Stomach (tissue), 9 donors: ENCODE results near the gene FSTL4. TPM values are rescaled to one million over a fixed set of nuclear protein-coding genes. Genes with fewer than 3 reads are reported as not detected.

Experiments
- DNase-seq, 2 donors: peaks; one replicate each; pipeline versions ENCODE4 v3.0.0 to v3.0.0-alpha.2; 2013 to 2019
- H3K27ac ChIP-seq, 5 donors: fragments of 200-600 bp in 4 of 5; sonication (generic) in 4 of 5; one replicate each; pipeline ENCODE4 v1.5.1; 2013 to 2019; ENCODE audit warnings: mild to moderate bottlenecking in 1 of 5, moderate library complexity in 1 of 5
- H3K27me3 ChIP-seq, 3 donors: fragments of 200-600 bp; sonication (generic); one replicate each; pipeline ENCODE4 v1.5.1; 2017 to 2019; ENCODE audit warnings: mixed run types in 1 of 3
- H3K36me3 ChIP-seq, 4 donors: fragments of 200-600 bp; sonication (generic); 1 replicate in 3 of 4; 2 replicates in 1 of 4; pipeline ENCODE4 v1.5.1; 2016 to 2019
- H3K4me1 ChIP-seq, 4 donors: fragments of 200-600 bp; sonication (generic); one replicate each; pipeline ENCODE4 v1.5.1; 2016 to 2019
- H3K4me3 ChIP-seq, 4 donors: fragments of 200-600 bp; sonication (generic) in 3 of 4; one replicate each; pipeline ENCODE4 v1.5.1; 2016 to 2019; ENCODE audit warnings: mild to moderate bottlenecking in 1 of 4
- H3K9me3 ChIP-seq, 4 donors: fragments of 200-600 bp; sonication (generic); one replicate each; pipeline ENCODE4 v1.5.1; 2016 to 2019
- EP300 ChIP-seq: sonication (generic); formaldehyde crosslinking; IDR thresholded peaks from one replicate; pipeline ENCODE4 v1.6.1; 2017; ENCODE audit warnings: antibody characterized with exemption
- POLR2A ChIP-seq, 4 donors: fragments of 450-650 bp; IDR thresholded peaks; one replicate each; pipeline ENCODE4 v1.6.1; 2016; ENCODE audit warnings: antibody characterized with exemption in 4 of 4, control low read depth in 2 of 4, mild to moderate bottlenecking in 1 of 4, moderate library complexity in 1 of 4
- POLR2AphosphoS5 ChIP-seq, 3 donors: sonication (generic); formaldehyde crosslinking; IDR thresholded peaks; one replicate each; pipeline ENCODE4 v1.6.1; 2016; ENCODE audit warnings: antibody characterized with exemption in 3 of 3
- WGBS, 5 donors: extraction: QIAGEN DNeasy Blood & Tissue Kit in 3 of 5; methylation state at CpG; one replicate each; pipeline versions ENCODE4 v1.1.5 to v1.1.7; 2013 to 2018; 5-methylcytosine and 5-hydroxymethylcytosine counted together
- intact Hi-C: fragments of 100-400 bp; cut with DNase I; formaldehyde crosslinking; loops from one replicate; pipeline ENCODE4 v1.15.1; 2023; ENCODE audit warnings: low total_unique reads
- polyA plus RNA-seq, 3 donors: library from polyadenylated mRNA; stranded (reverse); fragments of 200-250 nt; gene quantifications; one replicate each; pipeline ENCODE4 v1.2.3, GENCODE V29; 2013
- total RNA-seq, 5 donors: library from RNA; depleted of rRNA; stranded (reverse); fragments of >200 nt; gene quantifications; one replicate each; pipeline versions ENCODE4 v1.1.0 to v1.2.3, GENCODE V29; 2014 to 2016
- TF ChIP-seq, protein P1 (sequence below), 7 experiments: fragments of 450-650 bp in 4 of 7; fragments of 200-600 bp in 3 of 7; sonication (generic) in 3 of 7; IDR thresholded peaks; one replicate each; pipeline ENCODE4 v1.5.1; 2016 to 2019; ENCODE audit warnings: antibody characterized with exemption in 7 of 7, control low read depth in 2 of 7, mild to moderate bottlenecking in 1 of 7
- donor health status: healthy with polysubstance abuse.
- donor health status: Bipolar disorder and iron deficiency.
- donor health status: healthy.

Gene FSTL4
- total and polyA plus RNA-seq, 8 donors, result 0.37 to 0.55 TPM; not detected in 6

DNA sequence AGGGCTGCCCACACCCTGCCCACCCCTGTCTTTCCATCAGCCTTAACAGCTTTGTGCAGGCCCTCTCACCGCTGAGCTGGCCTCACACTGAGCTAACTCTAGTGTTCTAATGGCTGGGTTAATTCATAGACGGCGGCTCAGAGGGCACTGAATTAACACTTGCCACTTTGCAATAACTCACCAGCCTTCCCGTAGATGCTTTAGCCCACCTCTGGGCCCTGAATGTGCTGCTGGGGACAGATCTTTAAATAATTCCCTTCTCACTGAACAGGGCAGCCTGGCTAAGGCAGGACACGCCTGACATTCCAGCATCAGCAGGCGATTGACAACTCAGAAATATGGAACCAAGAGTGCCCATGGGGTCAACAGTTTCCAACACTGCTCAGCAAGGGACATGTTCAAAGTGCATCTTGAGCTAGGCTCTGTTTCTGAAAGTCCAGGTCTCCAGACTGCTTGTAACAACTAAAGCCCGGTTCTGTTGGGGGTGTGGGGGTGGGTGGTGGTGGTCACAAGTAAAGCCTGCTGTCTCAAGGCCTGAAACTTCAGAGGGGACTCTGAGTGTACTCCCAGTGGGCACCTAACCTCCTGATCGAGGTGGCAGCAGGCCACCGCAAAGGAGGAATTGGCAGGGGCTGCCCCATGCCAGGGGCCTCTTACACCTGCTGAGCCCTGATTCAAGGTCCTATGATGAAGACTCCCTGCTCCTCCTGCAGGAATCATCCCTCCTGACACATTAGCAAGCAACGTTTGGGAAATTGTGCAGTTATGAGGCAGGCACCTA is 248.3 kb downstream of the FSTL4 start:
- 81 to 89% (median 83%) methylated on average over 8 to 10 of the region's 10 CpGs for WGBS, 5 donors
- Histone ChIP-seq H3K4me3 (no peak overlapping the region), H3K4me1 (no peaks in the 10 kb centered on the region), H3K9me3 (no peaks in the 10 kb centered on the region), H3K27ac (no peak overlapping the region), H3K36me3 (no peaks in the 10 kb centered on the region), H3K27me3 (no peaks in the 10 kb centered on the region)
- no peak for DNase-seq
- intact Hi-C loops, result no loop called here
- no peak for TF ChIP-seq POLR2A (IDR thresholded peaks at IDR 0.05)
- TF ChIP-seq, protein P1, sequence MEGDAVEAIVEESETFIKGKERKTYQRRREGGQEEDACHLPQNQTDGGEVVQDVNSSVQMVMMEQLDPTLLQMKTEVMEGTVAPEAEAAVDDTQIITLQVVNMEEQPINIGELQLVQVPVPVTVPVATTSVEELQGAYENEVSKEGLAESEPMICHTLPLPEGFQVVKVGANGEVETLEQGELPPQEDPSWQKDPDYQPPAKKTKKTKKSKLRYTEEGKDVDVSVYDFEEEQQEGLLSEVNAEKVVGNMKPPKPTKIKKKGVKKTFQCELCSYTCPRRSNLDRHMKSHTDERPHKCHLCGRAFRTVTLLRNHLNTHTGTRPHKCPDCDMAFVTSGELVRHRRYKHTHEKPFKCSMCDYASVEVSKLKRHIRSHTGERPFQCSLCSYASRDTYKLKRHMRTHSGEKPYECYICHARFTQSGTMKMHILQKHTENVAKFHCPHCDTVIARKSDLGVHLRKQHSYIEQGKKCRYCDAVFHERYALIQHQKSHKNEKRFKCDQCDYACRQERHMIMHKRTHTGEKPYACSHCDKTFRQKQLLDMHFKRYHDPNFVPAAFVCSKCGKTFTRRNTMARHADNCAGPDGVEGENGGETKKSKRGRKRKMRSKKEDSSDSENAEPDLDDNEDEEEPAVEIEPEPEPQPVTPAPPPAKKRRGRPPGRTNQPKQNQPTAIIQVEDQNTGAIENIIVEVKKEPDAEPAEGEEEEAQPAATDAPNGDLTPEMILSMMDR (IDR thresholded peaks at IDR 0.05), result no peak
- TF ChIP-seq POLR2AphosphoS5 (IDR thresholded peaks at IDR 0.05), result no peak

DNA sequence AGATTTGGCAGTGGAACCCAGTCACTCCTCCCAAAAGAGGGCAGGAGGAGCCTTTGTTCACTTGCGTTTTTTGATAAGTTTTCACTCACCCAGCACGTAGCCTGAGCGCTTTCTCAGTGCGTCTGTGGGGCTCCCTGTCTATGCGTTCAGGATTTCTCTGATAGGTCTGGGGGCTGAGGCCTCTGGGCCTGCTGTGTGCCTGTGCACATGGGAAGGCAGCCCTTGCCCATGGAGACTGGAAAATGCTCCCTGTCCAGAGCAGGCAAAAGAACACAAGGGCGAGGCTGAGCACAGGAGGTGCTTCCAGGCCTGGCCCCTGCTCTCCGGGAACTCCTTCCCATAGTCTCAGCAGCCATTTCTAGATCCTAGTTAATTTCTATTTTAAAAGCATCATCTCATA is 249.9 kb downstream of the FSTL4 start:
- no peak for TF ChIP-seq EP300
- TF ChIP-seq POLR2A (IDR thresholded peaks at IDR 0.05), result no peak
- TF ChIP-seq POLR2AphosphoS5 (IDR thresholded peaks at IDR 0.05), result no peak
- TF ChIP-seq, protein P1 (IDR thresholded peaks at IDR 0.05), result no peak
- 30 to 66% (median 56%) methylated on average over 7 of the region's 7 CpGs for WGBS, 5 donors
- no peak overlapping the region for H3K4me3 ChIP-seq
- no peaks in the 10 kb centered on the region for H3K27me3 ChIP-seq
- no peaks in the 10 kb centered on the region for H3K9me3 ChIP-seq
- intact Hi-C loops, result no loop called here
- no peak for DNase-seq
- peaks cover 0 to 3% (median 0%) of the 10 kb centered on the region in 4 donors for H3K4me1 ChIP-seq
- no peaks in the 10 kb centered on the region for H3K36me3 ChIP-seq
- no peak overlapping the region for H3K27ac ChIP-seq

DNA sequence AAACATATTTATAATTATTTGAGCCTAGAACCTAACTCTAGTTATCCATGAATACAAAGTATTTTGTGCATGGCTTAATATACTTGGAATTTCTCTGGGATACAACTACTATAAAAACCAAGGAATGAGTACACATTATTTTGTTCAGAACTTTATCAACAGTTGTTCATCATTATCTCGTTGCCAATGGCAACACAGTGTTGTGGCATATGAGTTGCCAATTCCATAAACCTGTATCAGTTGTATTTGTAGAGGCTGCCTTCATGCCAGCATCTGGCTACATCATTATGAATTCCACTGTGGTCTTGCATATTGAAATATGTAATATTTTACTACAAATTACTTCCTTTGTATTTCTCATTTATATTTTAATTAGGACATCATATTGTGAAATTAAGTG is 250.4 kb downstream of the FSTL4 start:
- peaks cover 0 to 6% (median 0%) of the 10 kb centered on the region in 4 donors for H3K4me1 ChIP-seq
- DNase-seq, result no peak
- WGBS, 5 donors, result 25 to 57% (median 36%) methylated on average over 1 of the region's 1 CpG
- H3K36me3 ChIP-seq, result no peaks in the 10 kb centered on the region
- H3K27ac ChIP-seq, result no peak overlapping the region
- intact Hi-C loops, result no loop called here
- no peaks in the 10 kb centered on the region for H3K9me3 ChIP-seq
- no peaks in the 10 kb centered on the region for H3K27me3 ChIP-seq
- TF ChIP-seq EP300 (no peak), POLR2A (IDR thresholded peaks at IDR 0.05) (no peak), POLR2AphosphoS5 (IDR thresholded peaks at IDR 0.05) (no peak)
- TF ChIP-seq, protein P1 (IDR thresholded peaks at IDR 0.05), result no peak
- no peak overlapping the region for H3K4me3 ChIP-seq

DNA sequence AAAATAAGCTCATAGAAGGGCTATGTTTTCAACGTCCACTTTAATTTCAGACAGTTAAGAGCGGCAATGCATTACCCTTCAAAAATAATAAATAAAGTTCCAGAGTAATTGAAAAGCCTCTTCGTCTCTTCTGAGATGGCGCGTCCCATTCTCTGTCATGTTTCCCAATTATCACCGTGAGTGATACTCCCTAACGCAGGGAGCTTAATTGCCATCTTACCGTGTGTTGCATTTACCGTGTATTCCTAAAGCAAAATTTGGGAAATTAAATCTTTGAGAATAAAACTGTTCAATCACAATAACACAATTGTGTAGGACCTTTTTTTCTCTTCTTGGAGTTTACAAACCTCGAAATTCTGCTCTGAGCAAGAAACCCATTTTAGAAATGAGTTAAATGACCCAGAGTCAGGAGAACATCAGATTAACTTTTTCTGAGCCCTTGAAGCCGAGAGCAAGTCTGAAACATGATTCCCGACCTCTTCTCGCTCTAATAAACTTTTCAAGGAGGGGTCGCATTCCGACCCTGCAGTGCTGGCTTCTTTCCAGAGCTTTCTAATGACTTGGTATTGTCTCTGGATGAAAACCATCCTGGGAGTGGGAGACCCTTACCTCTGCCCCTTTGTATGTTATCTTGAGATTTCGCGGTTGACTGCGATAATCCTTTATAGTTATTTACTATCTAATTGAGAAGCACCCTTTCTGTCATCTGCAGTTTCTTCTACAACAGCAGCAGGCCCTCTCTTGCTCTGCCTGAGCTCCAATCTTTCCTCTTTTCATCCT is 251.5 kb downstream of the FSTL4 start:
- H3K27me3 ChIP-seq, result no peaks in the 10 kb centered on the region
- DNase-seq, result no peak
- peaks cover 0 to 6% (median 0%) of the 10 kb centered on the region in 4 donors for H3K4me1 ChIP-seq
- intact Hi-C loops, result no loop called here
- 65 to 67% (median 66%) methylated on average over 18 of the region's 18 CpGs for WGBS, 5 donors
- no peaks in the 10 kb centered on the region for H3K9me3 ChIP-seq
- H3K4me3 ChIP-seq, result no peak overlapping the region
- H3K36me3 ChIP-seq, result no peaks in the 10 kb centered on the region
- TF ChIP-seq POLR2A (IDR thresholded peaks at IDR 0.05), result no peak
- TF ChIP-seq EP300, result no peak
- TF ChIP-seq, protein P1 (IDR thresholded peaks at IDR 0.05), result no peak
- no peak for TF ChIP-seq POLR2AphosphoS5 (IDR thresholded peaks at IDR 0.05)
- H3K27ac ChIP-seq, result no peak overlapping the region
